GM12875 (cell line): ENCODE data around the gene TMEM123.
"Not testable (repeated sequence)": the region's sequence is repeated elsewhere in the genome, so short reads cannot be mapped to it uniquely, and the experiment has no call there.

Source experiments
- H3K4me3 ChIP-seq: one replicate; pipeline ENCODE4 v1.5.1; 2011; ENCODE audit warnings: low read depth, low read length, control low read depth
- CTCF ChIP-seq: IDR thresholded peaks from 2 replicates; pipeline ENCODE4 v1.5.1; 2011; ENCODE audit warnings: low read depth, mild to moderate bottlenecking, control low read depth, inconsistent platforms, low read length, moderate library complexity, borderline replicate concordance; ENCODE audit not compliant: insufficient read depth

TMEM123 gene

DNA sequence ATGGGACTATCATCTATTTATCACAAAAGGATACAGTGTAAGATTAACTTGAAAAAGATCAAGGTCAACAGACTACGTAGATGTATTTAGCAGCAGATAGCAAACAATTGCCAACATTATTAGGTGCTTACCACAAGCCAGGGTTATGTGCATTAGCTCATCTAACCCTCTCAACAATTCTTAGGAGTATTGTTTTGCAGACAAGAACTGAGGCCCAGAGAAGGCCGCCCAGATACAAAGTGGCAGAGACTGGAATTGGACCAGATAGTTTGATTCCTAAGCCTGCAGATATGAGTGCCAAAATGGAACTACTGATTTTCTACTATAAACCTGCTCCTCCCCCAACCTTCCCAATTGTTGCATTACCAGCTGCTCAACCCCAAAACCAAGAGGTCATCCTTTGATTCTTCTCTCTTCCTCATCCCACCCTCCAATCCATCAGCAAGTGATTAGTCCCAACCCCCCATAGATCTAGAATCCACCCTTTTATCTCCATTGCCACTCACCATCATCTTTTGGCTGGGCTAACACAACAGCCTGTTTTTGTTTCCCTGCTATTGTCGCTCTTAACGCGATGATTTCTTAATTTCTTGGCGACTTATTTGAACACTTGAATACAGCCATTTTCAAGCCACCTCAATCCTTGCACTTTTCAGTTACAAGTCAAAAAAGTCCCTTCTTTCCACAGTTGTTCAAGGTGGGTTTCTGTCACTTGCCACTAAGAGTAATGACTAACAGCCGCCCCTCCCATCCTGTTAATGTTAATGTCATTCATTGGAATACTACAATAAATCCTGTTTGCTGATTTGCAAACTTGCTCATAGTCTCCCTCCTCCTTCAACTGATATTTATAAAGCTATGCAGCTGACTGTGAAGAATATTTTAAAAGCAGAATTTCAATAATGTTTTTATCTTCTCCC is 2.7 kb downstream of the TMEM123 start:
- no peak for TF ChIP-seq CTCF
- no peak overlapping the region for H3K4me3 ChIP-seq

DNA sequence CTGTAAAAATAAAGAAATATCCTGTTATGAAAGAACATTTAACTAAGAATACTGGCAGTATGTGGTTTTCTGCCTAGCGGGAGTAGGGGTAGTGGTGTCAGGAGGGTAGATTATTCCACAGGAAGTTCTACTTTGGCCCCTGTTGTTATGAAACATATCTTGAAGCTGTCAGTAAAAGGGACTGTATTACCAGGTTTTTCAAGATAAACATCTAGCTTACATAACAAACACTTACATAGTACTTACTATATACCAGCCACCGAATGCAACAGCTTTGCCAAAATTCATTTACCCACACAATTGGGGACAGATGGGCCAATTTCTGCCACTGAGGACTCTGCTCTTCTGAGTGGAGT is 3.7 kb downstream of the TMEM123 start:
- no peak overlapping the region for H3K4me3 ChIP-seq
- TF ChIP-seq CTCF = no peak

- no peak for TF ChIP-seq CTCF
- H3K4me3 ChIP-seq = no peak overlapping the region
Observed at GRCh38 chr11:102447941-102448868, 4.4 kb downstream of the TMEM123 start.

DNA sequence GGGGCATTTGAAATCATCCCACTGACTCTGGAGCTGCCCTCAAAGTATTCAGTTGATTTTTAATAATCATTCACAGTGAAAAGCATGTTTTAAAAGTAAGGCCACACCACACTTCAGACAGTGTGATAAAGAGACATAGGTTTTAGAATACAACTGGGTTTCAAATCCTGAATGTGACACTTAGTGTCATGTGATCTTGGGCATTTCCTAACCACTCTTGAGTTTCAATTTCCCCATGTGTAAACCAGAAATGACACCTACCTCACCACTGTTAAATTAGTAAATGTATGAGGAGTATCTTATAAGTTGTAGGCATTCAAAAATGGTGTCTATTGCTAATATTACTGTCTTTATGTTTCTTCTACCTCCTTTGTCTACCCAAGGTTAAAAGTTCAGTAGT is 5.4 kb downstream of the TMEM123 start:
- H3K4me3 ChIP-seq = no peak overlapping the region
- TF ChIP-seq CTCF = no peak

GRCh38 chr11:102446606-102447005 is 6.0 kb downstream of the TMEM123 start:
- H3K4me3 ChIP-seq = no peak overlapping the region

DNA sequence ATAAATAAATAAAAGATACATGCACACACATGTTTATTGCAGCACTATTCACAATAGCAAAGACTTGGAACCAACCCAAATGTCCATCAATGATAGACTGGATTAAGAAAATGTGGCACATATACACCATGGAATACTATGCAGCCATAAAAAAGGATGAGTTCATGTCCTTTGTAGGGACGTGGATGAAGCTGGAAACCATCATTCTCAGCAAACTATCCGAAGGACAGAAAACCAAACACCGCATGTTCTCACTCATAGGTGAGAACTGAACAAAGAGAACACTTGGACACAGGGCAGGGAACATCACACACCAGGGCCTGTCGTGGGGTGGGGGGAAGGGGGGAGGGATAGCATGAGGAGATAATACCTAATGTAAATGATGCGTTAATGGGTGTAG is 7.9 kb downstream of the TMEM123 start:
- H3K4me3 ChIP-seq = not testable (repeated sequence)

More at GRCh38 chr11:102446606-102447005, 6.0 kb downstream of the TMEM123 start:
- no peak for TF ChIP-seq CTCF

GRCh38 chr11:102444142-102444541 is 8.4 kb downstream of the TMEM123 start:
- not testable (repeated sequence) for H3K4me3 ChIP-seq

- not testable (repeated sequence) for H3K4me3 ChIP-seq
Observed at GRCh38 chr11:102439063-102439363, 13.6 kb downstream of the TMEM123 start.
